Colon (tissue), 2 donors: ENCODE measurements around the gene BOC.

ENCODE experiments used
- FAIRE-seq: peaks from 2 replicates; lab custom pipeline; 2012; peaks lifted over from hg19 to GRCh38; lab: Jason Lieb, UNC
- donor health status: control.
- donor health status: control.

The BOC gene

GRCh38 chr3:113226491-113226890 is 15.1 kb downstream of the BOC start:
- no peak for FAIRE-seq

DNA sequence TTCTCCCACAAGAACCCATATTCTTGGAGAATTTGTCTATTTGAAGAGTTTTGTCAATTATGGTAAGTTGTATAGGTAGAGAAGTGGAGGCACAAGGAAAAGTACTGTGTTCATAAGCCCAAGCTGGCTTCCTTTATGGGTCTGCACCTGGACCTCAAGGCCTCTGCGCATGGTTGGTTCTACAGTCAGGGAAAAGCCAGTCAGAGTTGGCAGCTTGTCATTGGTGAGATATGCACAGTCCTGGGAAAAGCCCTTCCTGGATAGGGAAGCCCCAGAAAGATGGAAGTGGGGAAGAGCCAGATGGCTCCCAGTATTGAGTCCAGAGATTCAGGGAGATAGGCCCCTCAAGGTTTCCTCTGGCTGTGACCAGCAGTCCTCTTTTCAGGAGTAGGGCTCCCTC is 15.8 kb downstream of the BOC start:
- FAIRE-seq = no peak

GRCh38 chr3:113228498-113229286 is 17.3 kb downstream of the BOC start:
- FAIRE-seq = no peak

DNA sequence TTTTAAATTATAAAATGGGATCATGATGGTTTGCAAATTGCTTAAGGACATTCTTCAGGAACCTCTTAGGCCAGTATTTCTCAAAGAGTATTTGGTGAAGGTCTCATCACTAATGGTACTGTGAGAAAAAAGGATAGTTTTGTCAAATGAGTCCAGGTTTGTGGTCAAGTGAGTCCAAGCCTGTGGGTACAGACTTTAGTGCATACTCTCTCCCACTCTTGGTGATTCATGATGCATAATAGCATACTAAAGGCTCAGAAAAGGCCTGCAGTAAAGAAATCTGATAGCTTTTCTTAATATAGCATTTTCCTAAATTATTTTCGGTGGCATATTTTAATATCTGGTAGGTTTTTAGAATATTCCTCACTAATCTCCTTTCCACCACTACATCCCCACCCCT is 20.0 kb downstream of the BOC start:
- FAIRE-seq = no peak

DNA sequence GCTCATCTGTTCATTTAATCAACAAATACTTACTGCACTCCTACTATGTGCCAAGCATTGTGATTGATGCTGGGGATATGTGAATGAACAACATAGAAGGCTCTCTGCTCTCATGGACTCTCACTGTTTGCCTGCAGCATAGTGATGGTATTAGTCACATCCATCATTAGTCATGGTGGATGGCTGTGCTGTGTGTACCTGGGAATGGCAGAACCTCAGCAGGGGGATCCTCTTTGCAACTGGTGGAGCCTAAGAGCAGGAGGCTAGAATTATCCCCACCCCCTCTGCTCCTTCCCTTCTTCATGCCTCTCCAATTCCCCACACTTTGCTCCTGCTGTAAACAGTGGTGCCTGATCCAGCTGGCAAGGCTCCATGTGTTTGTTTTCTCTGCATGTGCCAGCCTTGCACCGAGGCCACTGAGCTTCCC is 20.5 kb downstream of the BOC start:
- FAIRE-seq = no peak

- FAIRE-seq = no peak
Measured at GRCh38 chr3:113232342-113232741, 21.0 kb downstream of the BOC start.

- FAIRE-seq = no peak
Measured at GRCh38 chr3:113233497-113233896, 22.1 kb downstream of the BOC start.

DNA sequence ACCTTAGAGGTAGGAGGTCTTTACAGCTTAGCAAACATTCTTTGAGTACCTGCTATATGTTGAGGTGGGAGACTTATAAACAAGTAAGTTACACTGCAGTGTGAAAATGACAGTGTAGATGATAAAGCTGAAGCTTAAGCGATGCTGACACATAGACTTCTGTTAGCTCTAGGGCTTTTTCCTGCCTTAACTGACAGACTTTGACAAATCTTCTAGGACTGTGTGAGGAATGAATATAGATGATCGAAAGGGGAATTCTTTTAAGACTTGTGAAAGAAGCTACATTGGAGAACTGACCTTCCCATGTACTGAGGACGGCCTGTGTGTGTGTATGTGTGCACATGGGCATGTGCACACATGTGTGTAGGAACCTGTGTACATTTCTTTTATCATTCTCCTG is 22.7 kb downstream of the BOC start:
- FAIRE-seq = no peak

GRCh38 chr3:113234688-113235260 is 23.4 kb downstream of the BOC start:
- FAIRE-seq = no peak

DNA sequence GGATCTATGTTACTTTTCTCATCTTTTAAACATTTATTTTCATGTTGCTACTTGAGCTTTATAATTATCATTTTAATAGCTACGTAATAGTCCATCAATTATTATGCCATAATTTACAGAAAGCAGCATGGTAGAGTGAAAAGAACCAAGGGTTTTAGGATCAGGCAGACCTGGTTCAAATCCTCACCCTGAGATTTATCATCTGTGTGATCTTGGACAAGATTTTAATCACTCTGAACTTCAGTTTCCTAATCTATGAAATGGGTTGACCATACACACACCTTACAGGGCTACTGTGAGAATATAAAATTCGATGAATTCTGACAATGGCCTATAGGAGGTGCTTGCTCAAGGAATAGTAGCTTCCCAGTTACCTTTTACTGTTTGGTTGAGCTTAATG is 27.1 kb downstream of the BOC start:
- no peak for FAIRE-seq

DNA sequence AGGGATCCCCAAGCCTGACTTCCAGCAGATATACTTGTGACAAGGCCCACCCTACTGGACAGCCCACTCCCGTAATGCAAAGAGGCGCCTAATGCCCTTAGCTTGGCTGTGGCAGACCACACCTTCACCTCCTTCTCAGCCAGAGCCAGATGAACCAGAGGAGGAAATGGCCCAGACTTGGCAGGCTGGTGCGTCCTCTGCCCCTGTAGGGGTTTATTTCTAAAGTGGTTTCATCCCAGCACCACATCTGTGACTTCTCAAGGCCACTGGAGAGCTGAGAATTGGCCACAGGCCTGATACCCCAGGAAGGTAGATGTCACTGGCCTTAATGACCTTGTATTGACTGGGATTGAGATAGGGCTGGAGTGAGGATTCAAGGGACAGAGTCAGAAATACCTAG is 29.5 kb downstream of the BOC start:
- FAIRE-seq = no peak

DNA sequence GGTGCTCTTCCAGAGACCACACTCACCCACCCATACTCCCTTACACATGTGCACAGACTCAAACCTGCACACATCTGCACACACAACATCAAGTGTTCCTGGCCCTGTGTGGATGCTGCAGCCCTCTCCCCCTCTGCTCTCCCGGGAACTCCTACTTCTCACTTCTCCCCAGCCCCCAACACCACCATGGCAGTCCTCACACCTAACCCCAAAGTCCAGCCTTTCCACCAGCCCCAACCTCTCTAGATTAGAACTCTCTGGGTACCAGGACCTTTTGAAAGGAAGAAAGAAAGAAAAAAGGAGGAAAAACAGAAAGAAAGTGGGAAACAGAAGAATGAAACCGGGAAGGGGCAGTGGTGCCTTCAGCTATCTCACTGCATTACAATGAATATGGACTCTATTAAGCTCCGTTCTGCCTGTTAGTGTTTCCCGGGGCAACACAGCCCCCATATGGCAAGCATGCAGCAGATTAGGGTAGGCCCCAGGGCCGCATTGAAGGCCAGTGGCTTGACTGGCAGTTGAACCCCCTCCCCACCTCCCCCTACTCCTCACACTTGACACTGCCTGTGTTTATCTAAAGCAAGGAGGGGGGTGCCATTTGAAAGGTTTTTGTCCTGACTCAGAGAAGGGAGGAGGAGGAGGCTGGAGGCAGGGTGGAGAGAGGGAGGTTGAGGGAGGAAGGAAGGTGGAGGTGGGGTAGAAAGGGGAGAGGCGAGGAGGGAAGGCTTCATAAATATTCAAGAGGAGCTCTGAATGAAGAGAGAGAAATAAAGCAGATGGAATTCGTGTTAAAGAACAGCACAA is 30.1 kb downstream of the BOC start:
- FAIRE-seq = no peak

- FAIRE-seq = no peak
Measured at GRCh38 chr3:113242096-113242581, 30.8 kb downstream of the BOC start.

DNA sequence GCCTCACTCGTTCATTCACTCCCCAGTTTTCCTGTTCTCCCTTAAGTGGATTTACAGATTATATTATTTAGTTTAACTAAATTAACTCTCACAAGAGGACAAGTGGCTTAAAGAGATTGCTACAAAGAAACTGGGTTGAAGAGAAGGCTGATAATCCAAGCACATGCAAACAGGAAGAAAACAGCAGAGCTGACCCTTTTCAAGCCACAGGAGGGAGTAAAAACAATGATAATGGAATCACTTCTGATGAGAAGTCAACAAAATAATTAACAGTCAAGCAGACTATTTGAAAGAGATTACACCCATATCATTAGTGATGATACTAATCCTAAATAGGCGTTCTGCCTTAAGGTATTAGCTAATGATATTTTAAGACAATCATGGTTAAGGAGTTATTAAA is 31.7 kb downstream of the BOC start:
- no peak for FAIRE-seq

- FAIRE-seq = no peak
Measured at GRCh38 chr3:113243846-113244245, 32.5 kb downstream of the BOC start.

DNA sequence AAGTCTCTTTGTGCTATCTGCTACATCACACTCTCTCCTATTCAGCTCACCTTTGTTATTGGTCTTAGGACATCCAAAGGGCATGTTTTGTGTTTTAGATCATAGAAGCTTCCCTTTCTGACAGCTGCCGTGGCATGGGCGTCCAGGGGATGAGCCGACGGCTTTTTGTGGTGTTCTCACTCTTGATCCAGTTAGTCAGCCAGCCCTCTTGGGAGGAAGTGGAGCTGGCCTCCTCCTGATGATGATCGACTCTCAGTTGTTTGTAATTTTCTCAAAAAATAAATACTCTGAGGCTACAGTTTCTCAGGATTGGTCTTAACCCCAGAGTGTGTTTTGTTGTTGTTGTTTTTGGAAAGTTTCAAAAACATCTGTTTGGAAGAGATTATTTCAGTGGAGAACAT is 34.4 kb downstream of the BOC start:
- no peak for FAIRE-seq

DNA sequence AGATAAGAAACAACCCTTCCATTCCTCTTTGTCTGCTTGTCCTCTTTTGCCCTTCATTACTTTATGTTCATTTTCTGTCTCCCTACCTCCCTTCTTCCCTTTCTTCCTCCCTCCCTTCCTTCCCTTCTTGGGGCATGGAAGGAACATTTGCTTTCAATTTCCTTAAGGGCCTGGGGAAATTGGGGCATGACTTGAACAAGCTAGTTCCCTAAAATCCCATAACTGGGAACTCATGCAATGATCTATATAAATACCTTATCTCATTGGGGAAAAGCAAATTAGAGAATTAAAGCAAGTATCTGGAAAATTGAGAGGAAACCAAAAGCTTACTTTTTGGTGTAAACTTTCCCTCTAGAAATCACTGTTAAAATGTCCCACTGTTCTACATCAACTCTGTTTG is 35.7 kb downstream of the BOC start:
- FAIRE-seq = no peak

GRCh38 chr3:113247675-113248458 is 36.5 kb downstream of the BOC start:
- FAIRE-seq = no peak

- FAIRE-seq = no peak
Measured at GRCh38 chr3:113249111-113249510, 37.8 kb downstream of the BOC start.

DNA sequence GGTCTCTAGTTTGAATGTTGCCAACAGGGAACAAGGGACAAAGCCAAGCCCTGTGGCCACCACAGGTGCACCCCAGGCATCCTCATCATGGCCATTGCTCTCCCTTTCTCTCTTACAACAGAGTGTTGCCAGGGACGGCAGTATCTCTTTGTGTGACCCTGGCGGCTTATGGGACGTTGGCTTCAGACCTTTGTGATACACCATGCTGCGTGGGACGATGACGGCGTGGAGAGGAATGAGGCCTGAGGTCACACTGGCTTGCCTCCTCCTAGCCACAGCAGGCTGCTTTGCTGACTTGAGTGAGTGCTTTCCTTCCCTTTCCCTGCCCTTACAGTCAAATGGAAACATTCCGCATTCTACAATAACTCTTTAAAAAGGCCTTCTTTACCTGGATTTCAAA is 38.2 kb downstream of the BOC start:
- FAIRE-seq = no peak

- no peak for FAIRE-seq
Measured at GRCh38 chr3:113250566-113250965, 39.2 kb downstream of the BOC start.

GRCh38 chr3:113251817-113252216 is 40.5 kb downstream of the BOC start:
- no peak for FAIRE-seq
